DMS79 (cell line): ENCODE results near the gene RTN4RL2.

Experiments
- DNase-seq: peaks from one replicate; lab custom pipeline; 2025; lab: John Stamatoyannopoulos, UW

The RTN4RL2 gene

DNA sequence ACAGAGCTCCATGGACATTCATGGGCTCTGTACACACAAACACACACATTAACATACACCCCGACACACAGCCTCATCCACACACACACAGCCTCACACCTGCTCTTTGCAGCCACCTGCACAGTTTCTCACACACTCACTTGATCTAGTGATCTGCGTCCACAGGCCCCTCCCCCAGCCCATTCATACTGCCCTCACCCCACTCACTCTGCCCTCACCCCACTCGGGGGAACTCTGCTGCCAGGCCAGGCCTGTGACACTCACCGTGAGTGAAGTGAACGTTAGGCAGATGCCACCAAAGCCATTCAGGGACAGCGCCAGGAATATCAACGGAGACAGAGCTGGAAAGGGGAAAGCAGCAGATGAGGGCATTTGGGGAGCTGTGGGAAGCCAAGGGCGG is 40.2 kb downstream of the RTN4RL2 start:
- DNase-seq = no peak

DNA sequence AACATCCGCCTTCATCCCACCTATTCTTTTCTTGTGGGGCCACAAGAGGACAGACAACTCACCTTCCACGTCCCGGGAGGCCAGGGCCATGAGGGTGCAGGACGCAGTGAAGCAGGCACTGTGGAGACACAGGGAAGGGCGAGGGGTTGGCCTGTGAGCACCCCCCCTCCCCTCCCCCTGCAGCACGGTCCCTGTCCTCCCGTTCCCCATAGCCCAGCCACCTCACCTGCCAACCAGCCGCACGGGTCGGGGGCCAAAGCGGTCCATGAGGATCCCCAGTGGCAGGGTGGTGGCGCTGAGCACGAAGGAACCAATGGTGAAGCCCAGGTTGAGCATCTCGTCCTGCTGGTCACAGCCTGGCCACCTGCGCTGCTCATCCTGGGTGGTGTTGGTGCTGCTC is 40.6 kb downstream of the RTN4RL2 start:
- no peak for DNase-seq

DNA sequence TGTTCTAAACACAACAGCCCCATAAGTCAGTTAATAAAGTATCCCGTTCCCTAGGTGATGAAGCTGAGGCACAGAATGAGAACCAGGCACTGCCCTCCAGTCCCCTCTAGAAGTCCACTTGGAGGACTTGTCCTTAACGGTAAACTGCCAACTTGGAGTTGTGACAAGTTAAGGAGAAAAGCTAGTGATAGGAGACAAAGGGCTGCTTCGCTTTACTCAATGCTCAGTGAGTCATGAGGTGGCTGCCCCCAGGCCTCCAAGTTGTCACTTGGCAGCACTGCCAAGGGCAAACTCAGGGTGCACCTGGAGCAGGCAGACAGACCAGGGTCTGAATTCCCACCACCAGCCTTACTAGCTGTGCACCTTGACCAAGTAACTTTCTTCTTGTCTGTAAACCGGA is 41.6 kb downstream of the RTN4RL2 start:
- no peak for DNase-seq

DNA sequence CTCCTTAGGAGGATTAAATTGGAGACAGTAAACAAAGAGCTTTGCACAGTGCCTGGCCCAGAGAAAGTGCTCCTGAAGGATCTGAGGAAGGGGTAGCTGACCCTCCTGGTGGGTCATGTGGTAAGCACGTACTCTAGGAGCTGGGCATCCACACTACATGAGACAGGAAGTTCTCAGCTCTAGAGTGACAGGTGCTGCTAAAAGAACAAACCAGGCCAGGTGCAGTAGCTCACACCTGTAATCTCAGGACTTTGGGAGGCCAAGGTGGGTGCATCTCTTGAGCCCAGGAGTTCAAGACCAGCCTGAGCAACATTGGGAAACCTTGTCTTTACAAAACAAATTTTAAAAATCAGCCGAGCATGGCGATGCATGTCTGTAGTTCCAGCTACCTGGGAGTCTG is 42.0 kb downstream of the RTN4RL2 start:
- DNase-seq = no peak

DNA sequence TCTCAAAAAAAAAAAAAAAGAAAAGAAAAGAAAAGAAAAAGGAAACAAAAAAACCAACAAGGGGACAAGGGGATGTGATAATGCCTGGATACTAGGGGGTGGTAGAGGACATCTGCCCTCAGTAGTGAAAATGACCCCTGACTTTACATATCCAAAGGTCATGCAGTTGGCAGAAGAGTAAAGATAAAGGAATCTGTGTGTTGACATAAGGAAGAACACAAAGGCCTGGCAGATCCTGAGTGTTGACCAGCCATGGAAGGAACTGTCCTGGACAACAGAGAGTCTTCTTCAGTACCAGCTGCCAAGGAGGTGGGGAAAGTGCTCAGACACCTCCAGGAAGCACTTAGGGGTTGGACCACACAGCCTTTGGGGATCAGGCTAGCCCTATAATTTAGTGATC is 42.5 kb downstream of the RTN4RL2 start:
- no peak for DNase-seq

DNA sequence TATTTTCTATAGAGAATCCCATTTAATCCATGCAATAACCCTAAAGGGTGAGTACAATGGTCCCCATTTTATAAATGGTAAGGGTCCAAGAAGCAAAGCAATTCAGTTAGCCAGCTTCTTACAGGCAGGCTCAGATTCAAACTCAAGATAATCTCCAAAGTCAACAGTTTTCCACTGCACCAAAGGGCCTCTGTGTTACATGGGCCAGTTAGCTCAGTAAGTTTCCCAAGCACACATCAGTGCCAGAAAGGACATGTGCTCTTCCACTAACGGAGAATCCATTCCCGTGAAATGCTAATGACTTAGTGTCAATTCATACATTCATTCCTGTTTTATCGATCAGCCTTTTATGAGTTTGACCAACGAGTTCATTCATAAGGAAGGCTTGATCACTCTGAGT is 44.2 kb downstream of the RTN4RL2 start:
- no peak for DNase-seq

DNA sequence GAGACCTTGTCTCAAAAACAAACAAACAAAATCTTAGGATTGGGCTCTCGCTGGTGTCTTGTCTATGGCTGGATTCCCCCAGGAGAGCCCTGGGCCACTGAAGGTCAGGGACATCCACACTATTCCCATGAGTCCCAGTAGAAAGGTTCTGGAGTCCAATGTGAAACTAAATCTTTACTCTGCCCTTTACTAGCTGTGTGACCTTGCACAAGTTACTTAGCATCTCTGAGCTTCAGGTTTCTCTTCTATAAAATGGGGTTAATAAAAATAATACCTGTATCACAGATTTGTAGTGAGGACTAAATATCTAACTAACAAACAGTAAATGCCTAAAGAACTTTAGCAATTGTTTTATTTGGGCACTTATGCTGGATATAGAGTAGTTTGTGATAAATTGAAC is 46.2 kb downstream of the RTN4RL2 start:
- DNase-seq = no peak

DNA sequence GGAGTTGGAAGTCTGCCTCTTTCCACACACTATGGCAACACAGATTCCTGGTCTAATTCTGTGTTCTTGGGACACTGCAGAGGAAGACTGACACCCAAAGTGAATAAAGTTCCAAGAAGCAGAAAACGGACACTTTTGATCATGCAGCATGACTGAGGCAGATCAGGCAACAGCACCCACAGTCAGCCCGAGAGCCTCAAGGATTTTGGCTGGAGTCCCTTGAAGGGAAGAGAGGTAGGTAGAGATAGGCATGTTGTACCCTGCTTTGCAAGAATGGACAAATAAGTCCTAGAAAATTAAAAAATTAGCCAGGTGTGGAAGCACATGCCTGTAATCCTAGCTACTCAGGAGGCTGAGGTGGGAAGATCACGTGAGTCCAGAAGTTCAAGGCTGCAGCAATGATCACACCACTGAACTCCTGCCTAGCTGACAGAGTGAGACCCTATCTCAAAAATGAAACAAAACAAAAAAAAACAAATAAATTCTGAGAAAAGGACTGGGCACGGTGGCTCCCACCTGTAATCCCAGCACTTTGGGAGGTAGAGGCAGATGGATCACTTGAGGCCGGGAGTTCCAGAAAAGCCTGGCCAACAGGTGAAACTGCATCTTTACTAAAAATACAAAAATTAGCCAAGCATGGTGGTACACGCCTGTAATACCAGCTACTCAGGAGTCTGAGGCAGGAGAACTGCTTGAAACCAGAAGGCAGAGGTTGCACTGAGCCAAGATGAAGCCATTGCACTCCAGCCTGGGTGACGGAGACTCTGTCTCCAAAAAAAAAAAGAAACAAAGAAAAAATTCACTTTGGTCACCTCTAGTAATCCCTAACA is 48.2 kb downstream of the RTN4RL2 start:
- DNase-seq = no peak

DNA sequence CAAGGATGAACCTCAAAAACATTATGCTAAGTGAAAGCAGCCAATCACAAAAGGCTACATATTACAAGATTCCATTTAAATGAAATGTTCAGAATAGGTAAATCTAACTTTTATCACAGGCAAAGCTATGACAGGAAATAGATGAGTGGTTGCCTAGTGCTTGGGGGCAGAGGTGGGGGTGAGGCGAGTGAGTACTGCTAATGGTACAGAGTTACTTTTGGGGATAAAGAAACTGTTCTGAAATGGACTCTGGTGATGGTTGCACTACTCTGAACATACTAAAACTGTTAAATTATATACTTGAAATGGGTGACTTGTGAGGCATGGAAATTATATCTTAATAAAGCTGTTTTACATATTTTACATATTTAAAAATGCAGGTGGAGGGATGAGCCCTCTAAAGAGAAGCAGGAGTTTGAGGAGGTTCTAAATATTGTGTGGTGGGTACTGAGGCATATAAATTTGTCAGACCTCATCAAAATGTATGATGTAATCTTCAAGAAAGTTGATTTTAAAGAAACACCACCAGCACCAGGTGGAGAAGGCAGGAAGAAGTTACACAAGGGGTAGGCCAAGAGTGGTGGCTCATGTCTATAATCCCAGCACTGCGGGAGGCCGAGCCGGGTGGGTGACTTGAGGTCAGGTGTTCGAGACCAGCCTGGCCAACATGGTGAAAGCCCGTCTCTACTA is 51.6 kb downstream of the RTN4RL2 start:
- DNase-seq = no peak

DNA sequence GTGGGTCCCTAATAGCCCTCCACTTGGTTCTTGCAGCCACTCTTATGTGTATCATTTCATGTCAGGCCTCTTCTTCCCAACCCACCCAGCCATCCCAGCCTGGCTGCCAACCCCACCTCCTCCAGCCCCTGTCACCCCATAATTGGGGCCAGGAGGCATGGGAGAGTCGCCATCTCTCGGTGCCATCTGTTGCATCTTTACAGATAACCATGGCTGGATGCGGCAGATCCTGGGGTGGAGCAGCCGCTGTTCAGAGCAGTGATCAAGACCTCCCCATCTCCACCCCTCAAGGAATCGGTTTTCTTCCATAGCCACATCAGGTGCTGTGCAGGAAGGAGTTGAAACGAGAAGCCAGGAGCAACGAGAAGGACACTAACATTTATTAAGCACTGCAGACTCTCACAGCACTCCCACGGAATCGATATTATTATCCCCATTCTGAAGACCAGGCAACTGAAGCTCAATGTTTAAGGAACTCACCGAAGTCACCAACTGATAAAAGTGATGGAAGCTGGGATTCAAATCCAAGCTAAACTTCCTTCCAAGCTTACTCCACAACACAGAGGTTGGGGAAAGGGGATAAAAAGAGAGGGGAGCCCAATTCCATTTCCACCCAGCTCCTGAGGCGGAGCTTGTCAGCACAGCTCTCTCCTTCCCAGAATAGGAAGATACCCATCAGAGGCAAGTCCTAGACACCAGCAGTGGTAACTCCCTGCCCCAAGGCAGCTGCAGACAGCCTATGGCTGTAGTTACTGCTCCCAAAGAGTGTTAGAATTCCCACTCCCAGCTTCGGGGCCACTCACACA is 52.5 kb downstream of the RTN4RL2 start:
- no peak for DNase-seq

DNA sequence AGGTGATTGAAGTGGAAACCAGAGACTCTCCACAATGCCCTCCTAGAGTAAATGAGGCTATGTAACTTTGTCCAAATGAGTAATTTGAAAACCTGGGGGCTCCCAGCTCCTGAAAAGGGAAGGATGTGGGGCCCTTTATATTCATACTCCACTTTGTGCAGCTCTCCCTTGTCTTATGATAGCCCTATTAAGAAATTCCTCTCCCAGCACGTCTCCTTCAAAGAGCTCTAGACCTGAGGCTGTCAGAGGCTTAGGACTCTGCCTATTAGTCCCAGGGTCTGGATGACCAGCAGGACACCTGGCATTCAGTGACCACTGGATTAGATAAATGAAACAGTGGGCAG is 53.1 kb downstream of the RTN4RL2 start:
- no peak for DNase-seq

DNA sequence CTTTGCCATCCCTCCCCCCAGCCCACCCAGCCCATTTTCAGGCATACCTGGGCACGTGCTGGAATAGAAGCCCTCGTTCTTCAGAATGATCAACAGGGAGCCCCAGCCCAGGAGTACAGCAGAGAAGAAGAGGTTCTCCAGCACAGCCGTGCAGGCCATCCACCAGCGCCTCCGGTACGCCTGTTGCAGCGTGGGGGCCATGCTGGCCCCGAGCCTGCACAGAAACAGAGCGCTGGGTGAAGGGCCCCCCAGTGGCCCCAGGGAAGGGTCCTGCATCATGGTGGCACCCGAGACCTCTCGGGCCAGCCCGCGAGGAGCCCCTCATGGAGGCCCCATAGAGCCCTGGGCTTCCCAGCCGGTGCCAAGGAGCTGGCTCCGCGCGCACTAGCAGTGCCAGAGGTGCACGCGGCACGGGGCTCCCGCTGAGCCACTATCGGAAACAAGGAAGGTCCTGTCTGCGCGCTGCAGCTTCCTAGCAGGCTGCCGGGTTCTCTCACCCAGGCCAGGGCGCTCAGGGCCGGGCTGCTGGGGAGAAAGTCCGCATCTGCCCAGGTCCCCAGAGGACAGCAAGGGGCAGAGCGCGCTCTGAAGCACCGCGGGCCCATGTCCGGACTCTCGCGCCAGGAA is 53.7 kb downstream of the RTN4RL2 start:
- no peak for DNase-seq

DNA sequence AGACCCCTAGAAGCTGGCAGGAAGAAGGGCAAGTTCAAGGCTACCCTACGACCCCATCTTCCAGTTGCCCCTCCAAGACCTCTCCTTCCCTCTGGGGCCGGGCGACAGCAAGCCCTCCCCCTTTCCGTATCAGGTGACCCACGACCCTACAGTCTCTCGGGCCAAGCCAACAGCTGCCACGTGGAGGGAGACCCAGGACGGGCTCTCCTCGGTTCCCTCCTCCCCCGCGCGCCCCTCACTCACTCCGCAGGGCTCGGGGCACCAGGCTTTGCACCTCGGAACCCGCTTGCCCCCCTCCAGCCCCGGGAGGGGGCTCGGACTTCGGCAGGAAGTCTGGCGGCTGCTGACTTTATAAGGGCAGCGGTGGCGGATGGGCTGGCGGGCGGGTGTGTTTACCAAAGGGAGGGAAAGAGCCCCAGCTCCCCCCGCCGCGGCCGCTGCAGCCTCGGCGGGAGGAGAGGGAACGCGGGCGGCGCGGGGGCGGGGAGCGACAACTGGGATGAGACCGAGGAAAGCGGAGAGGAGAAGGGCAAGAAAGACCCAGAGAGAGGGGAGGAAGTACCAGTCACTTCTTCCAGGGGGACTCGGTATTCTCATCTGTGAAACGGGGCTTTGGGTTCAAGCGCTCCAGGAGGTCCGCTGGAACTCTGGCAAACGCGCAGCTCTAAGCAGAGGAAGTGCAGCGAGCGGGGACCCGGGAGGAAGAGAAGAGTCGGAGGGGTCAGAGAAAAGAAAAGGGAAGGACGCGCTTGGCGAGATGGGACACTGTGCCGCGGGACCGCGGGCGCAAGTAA is 54.4 kb downstream of the RTN4RL2 start:
- DNase-seq = no peak

DNA sequence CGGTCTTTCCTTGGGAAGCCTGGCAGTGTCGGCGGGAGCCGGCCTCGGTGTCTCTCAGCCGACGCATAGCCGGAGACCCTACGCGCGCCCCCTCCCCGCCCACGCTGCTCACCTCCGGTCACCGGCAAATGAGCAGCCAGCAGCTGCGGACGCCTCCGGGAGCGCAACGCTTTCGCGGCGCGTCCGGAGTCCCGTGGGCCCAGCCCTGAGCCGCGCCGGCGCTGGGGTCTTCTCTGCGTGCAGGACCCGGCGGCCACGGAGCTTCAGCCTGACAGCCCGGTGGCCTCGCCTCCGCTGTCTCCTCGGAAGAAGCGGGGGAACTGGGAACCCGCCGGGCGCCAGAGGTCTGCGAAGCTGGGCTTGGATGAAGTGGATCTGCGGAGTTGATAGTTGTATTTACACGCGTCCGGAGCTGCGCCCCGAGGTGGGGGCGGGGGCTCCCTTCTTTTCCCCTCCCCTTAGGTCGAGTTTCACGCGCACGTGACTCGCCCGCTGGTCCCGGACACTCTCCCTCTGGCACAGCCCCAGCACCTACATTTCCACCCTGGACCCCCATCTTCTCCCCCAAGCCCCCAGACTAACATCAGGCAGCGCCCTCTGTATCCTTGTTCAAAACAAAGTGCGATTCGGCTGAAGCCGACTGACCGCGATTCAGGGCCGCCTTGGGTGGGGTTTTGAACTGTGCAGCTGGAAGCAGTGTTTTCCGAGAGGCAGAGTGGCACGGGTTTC is 55.2 kb downstream of the RTN4RL2 start, which contains the start of gene SLC43A1:
Gene SLC43A1, minus strand, starts transcription at position 371 of the 729 bp plus-strand sequence. CDS start 1,591 bp downstream, outside the sequence.
- no peak for DNase-seq

DNA sequence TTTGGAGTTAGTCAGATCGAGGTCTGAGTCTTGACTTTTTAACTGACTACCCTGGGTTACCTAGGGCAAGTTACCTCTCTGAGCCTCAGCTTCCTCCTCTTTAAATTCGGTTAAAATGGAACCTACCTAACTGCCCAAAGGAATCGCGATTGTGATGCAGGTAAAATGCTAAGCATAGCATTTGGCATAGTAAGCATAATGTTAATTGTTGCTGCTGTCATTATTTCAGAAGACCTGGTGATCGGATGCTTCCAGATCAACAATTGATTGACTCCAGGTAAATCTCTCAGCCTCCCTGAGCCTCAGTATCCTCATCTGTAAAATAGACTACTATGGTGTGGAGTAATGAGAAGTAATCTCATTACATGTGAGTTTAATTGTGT is 55.7 kb downstream of the RTN4RL2 start:
- DNase-seq = no peak

DNA sequence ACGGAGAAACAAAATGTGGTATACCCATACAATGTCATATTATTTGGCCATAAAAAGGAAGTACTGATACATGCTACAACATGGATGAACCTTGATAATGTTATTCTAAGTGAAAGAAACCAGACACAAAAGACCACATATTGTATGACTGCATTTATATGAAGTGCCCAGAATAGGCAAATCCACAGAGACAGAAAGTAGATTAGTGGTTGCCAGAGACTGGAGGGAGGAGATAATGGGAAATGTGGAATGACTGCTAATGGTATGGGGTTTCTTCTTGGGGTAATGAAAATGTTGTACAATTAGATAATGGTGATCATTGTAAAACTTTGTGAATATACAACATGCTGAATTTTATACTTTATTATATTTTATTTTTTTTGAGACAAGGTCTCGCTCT is 60.8 kb downstream of the RTN4RL2 start:
- no peak for DNase-seq

DNA sequence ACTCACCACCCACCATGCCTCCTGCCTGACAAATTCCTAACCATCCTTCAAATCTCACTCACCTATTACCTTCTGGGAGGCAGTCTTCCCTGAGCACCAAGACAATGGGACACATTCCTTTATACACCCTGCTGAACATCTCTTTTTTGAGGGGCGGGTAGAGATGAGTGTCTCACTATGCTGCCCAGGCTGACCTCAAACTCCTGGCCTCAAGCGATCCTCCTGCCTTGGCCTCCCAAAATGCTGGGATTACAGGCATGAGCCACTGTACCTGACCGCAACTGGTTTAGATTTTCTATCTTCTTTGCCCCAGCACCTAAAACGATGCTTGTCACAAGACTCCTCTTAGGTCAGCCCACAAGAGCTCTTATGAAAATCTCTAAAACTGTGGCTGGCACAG is 63.1 kb downstream of the RTN4RL2 start:
- no peak for DNase-seq
